H9 (cell line): ENCODE data around the gene ITGAX. TPM values are rescaled to one million over a fixed set of nuclear protein-coding genes. Genes with fewer than 3 reads are reported as not detected.

Source experiments
- DNase-seq: peaks from one replicate; pipeline ENCODE4 v3.0.0-alpha.2; 2017
- H2AFZ ChIP-seq: one replicate; pipeline ENCODE4 v1.6.1; 2013; ENCODE audit warnings: mild to moderate bottlenecking, low read length, control low read depth, moderate library complexity
- H2AK5ac ChIP-seq: 2 replicates; pipeline ENCODE4 v1.6.1; 2013; ENCODE audit warnings: low read length, control low read depth, mixed read lengths; ENCODE audit not compliant: insufficient read length
- H2BK120ac ChIP-seq: one replicate; pipeline ENCODE4 v1.6.1; 2013; ENCODE audit warnings: low read depth, mild to moderate bottlenecking, low read length, control low read depth, inconsistent platforms; ENCODE audit not compliant: poor library complexity, severe bottlenecking
- H2BK12ac ChIP-seq: 2 replicates; pipeline ENCODE4 v1.6.1; 2013; ENCODE audit warnings: low read length, control low read depth, mixed read lengths, low read depth; ENCODE audit not compliant: insufficient read length
- H2BK15ac ChIP-seq: 2 replicates; pipeline ENCODE4 v1.6.1; 2013; ENCODE audit warnings: low read depth, low read length, control low read depth
- H2BK20ac ChIP-seq: one replicate; pipeline ENCODE4 v1.6.1; 2013; ENCODE audit warnings: low read depth, mild to moderate bottlenecking, low read length, control low read depth, inconsistent platforms; ENCODE audit not compliant: poor library complexity, severe bottlenecking
- H2BK5ac ChIP-seq: 2 replicates; pipeline ENCODE4 v1.6.1; 2013; ENCODE audit warnings: low read length, control low read depth, mixed read lengths; ENCODE audit not compliant: insufficient read length
- H3K14ac ChIP-seq: 2 replicates; pipeline ENCODE4 v1.6.1; 2013; ENCODE audit warnings: low read length, control low read depth; ENCODE audit not compliant: insufficient read depth
- H3K18ac ChIP-seq: 2 replicates; pipeline ENCODE4 v1.6.1; 2013; ENCODE audit warnings: low read depth, mild to moderate bottlenecking, mixed read lengths, low read length, control low read depth; ENCODE audit not compliant: insufficient read length
- H3K23ac ChIP-seq: 2 replicates; pipeline ENCODE4 v1.6.1; 2013; ENCODE audit warnings: low read length, control low read depth, mixed read lengths, low read depth; ENCODE audit not compliant: insufficient read length
- H3K23me2 ChIP-seq: 2 replicates; pipeline ENCODE4 v1.6.1; 2013; ENCODE audit warnings: low read depth, mild to moderate bottlenecking, mixed read lengths, low read length, control low read depth; ENCODE audit not compliant: insufficient read length, poor library complexity, severe bottlenecking
- H3K27ac ChIP-seq: 2 replicates; pipeline ENCODE4 v1.5.1; 2013; ENCODE audit warnings: low read length, control low read depth, mixed read lengths, low read depth; ENCODE audit not compliant: insufficient read length
- H3K27me3 ChIP-seq: 2 replicates; pipeline ENCODE4 v1.6.1; 2013; ENCODE audit warnings: low read length, control low read depth, inconsistent platforms; ENCODE audit not compliant: insufficient read depth
- H3K4ac ChIP-seq: 2 replicates; pipeline ENCODE4 v1.6.1; 2013; ENCODE audit warnings: low read depth, mild to moderate bottlenecking, control low read depth, inconsistent platforms, low read length, moderate library complexity
- H3K4me1 ChIP-seq: 2 replicates; pipeline ENCODE4 v1.6.1; 2013; ENCODE audit warnings: low read length, control low read depth, inconsistent platforms; ENCODE audit not compliant: insufficient read depth
- H3K4me2 ChIP-seq: 2 replicates; pipeline ENCODE4 v1.6.1; 2013; ENCODE audit warnings: low read length, control low read depth, mixed read lengths; ENCODE audit not compliant: insufficient read length, insufficient read depth
- H3K56ac ChIP-seq: 2 replicates; pipeline ENCODE4 v1.6.1; 2013; ENCODE audit warnings: low read depth, mild to moderate bottlenecking, mixed read lengths, low read length, control low read depth; ENCODE audit not compliant: insufficient read length
- H3K79me1 ChIP-seq: 2 replicates; pipeline ENCODE4 v1.6.1; 2013; ENCODE audit warnings: low read depth, mild to moderate bottlenecking, moderate library complexity, low read length, control low read depth, inconsistent platforms; ENCODE audit not compliant: insufficient read depth, poor library complexity, severe bottlenecking
- H3K79me2 ChIP-seq: 2 replicates; pipeline ENCODE4 v1.6.1; 2013; ENCODE audit warnings: low read length, control low read depth, inconsistent platforms; ENCODE audit not compliant: insufficient read depth
- H3K9ac ChIP-seq: 2 replicates; pipeline ENCODE4 v1.6.1; 2013; ENCODE audit warnings: low read length, control low read depth, mixed read lengths; ENCODE audit not compliant: insufficient read length; ENCODE audit errors: extremely low read depth
- H3K9me3 ChIP-seq: one replicate; pipeline ENCODE4 v1.6.1; 2013; ENCODE audit warnings: low read depth, low read length, inconsistent platforms; ENCODE audit not compliant: control insufficient read depth
- H3T11ph ChIP-seq: one replicate; pipeline ENCODE4 v1.6.1; 2013; ENCODE audit warnings: mild to moderate bottlenecking, low read length, control low read depth, inconsistent platforms
- H4K20me1 ChIP-seq: one replicate; pipeline ENCODE4 v1.6.1; 2013; ENCODE audit not compliant: control insufficient read depth, insufficient read length, insufficient read depth
- H4K5ac ChIP-seq: 2 replicates; pipeline ENCODE4 v1.6.1; 2013; ENCODE audit warnings: low read depth, mild to moderate bottlenecking, mixed read lengths, low read length, control low read depth; ENCODE audit not compliant: insufficient read length
- H4K8ac ChIP-seq: replicated peaks from 2 replicates; pipeline ENCODE4 v1.6.1; 2013; ENCODE audit warnings: low read length, control low read depth, mixed read lengths, low read depth; ENCODE audit not compliant: insufficient read length
- H4K91ac ChIP-seq: 2 replicates; pipeline ENCODE4 v1.6.1; 2013; ENCODE audit warnings: low read depth, mild to moderate bottlenecking, moderate library complexity, mixed read lengths, low read length, control low read depth; ENCODE audit not compliant: insufficient read length
- H3K27ac Mint-ChIP-seq, 3 experiments: 2 replicates in 2 of 3; 3 replicates in 1 of 3; pipeline ENCODE4 v1.8.0; 2020 to 2021; ENCODE audit warnings: mixed read lengths in 3 of 3, mild to moderate bottlenecking in 1 of 3, moderate library complexity in 1 of 3
- H3K27me3 Mint-ChIP-seq: 2 replicates; pipeline ENCODE4 v1.8.0; 2021; ENCODE audit warnings: low read depth, mild to moderate bottlenecking, moderate library complexity, mixed read lengths
- H3K36me3 Mint-ChIP-seq, 3 experiments: 2 replicates in 2 of 3; 3 replicates in 1 of 3; pipeline ENCODE4 v1.8.0; 2020 to 2021; ENCODE audit warnings: low read depth in 3 of 3, mixed read lengths in 3 of 3; ENCODE audit not compliant: insufficient read depth in 1 of 3
- H3K4me1 Mint-ChIP-seq, 2 experiments: 2 replicates each; pipeline ENCODE4 v1.8.0; 2020; ENCODE audit warnings: mixed read lengths in 2 of 2
- H3K4me3 Mint-ChIP-seq, 2 experiments: 2 replicates in 1 of 2; 3 replicates in 1 of 2; pipeline ENCODE4 v1.8.0; 2020 to 2021; ENCODE audit warnings: mild to moderate bottlenecking in 2 of 2, mixed read lengths in 2 of 2, moderate library complexity in 1 of 2
- H3K9me3 Mint-ChIP-seq, 2 experiments: 2 replicates in 1 of 2; 3 replicates in 1 of 2; pipeline ENCODE4 v1.8.0; 2020; ENCODE audit warnings: mild to moderate bottlenecking in 2 of 2, mixed read lengths in 2 of 2, moderate library complexity in 1 of 2
- WGBS: extraction: QIAGEN DNeasy Blood & Tissue Kit; methylation state at CpG from one replicate; pipeline ENCODE4 v1.1.7; 2013; ENCODE audit warnings: missing lambda C conversion rate, low lambda C conversion rate, mixed read lengths; ENCODE audit not compliant: insufficient read length; ENCODE audit errors: extremely low coverage; 5-methylcytosine and 5-hydroxymethylcytosine counted together
- total RNA-seq: library from RNA; stranded (reverse); gene quantifications from 2 replicates; pipeline ENCODE4 v1.2.1, GENCODE V29; 2021
- TF ChIP-seq, protein P1 (sequence below): fragments of 200-600 bp; sonication (generic); conservative IDR thresholded peaks from 3 replicates; pipeline ENCODE4 v1.8.0; 2021; ENCODE audit warnings: antibody characterized with exemption, mild to moderate bottlenecking

Gene ITGAX
- total RNA-seq, 1 experiment from 2014 or later, result 0.28 TPM

DNA sequence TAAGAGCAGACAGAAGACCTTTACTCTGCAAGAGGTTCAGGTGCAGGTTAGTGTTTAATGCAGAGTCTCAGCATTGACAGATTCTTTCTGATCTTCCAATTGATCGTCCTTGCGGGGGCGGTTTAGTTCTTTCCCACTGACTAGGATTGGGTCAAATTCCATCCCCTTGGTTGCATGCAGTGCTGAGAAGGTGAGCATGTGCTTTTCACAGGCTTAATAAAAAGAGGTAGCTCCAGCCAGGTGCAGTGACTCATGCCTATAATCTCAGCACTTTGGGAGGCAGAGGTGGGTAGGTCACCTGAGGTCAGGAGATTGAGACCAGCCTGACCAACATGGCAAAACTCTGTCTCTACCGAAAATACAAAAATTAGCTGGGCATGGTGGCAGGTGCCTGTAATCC, 30.7 kb downstream of the ITGAX start:
- Mint-ChIP-seq H3K4me1 (peaks cover 9 to 11% of the 10 kb centered on the region in 2 experiments), H3K36me3 (no peaks in the 10 kb centered on the region), H3K27me3 (peaks cover 13% of the 10 kb centered on the region), H3K27ac (no peak overlapping the region), H3K4me3 (no peak overlapping the region), H3K9me3 (no peaks in the 10 kb centered on the region; a peak in 2 of 5 replicates)
- Histone ChIP-seq H4K91ac (no peak overlapping the region), H3K9me3 (no peaks in the 10 kb centered on the region), H4K20me1 (no peaks in the 10 kb centered on the region), H4K8ac (no peak overlapping the region), H2BK15ac (no peak overlapping the region), H3K14ac (no peak overlapping the region), H2BK120ac (no peak overlapping the region), H3K56ac (no peak overlapping the region), H3K4me1 (no peaks in the 10 kb centered on the region), H3K23me2 (no peaks in the 10 kb centered on the region), H2AFZ (no peak overlapping the region), H2BK12ac (no peak overlapping the region), H3K27me3 (no peaks in the 10 kb centered on the region), H3K18ac (no peak overlapping the region), H3K27ac (no peak overlapping the region), H2AK5ac (no peak overlapping the region), H3K79me2 (no peaks in the 10 kb centered on the region), H3K79me1 (no peaks in the 10 kb centered on the region), H3K23ac (no peak overlapping the region), H2BK5ac (no peak overlapping the region), H3K9ac (no peak overlapping the region), H3T11ph (no peak overlapping the region), H3K4ac (no peak overlapping the region), H4K5ac (no peak overlapping the region), H2BK20ac (no peak overlapping the region), H3K4me2 (no peak overlapping the region)
- TF ChIP-seq, protein P1, sequence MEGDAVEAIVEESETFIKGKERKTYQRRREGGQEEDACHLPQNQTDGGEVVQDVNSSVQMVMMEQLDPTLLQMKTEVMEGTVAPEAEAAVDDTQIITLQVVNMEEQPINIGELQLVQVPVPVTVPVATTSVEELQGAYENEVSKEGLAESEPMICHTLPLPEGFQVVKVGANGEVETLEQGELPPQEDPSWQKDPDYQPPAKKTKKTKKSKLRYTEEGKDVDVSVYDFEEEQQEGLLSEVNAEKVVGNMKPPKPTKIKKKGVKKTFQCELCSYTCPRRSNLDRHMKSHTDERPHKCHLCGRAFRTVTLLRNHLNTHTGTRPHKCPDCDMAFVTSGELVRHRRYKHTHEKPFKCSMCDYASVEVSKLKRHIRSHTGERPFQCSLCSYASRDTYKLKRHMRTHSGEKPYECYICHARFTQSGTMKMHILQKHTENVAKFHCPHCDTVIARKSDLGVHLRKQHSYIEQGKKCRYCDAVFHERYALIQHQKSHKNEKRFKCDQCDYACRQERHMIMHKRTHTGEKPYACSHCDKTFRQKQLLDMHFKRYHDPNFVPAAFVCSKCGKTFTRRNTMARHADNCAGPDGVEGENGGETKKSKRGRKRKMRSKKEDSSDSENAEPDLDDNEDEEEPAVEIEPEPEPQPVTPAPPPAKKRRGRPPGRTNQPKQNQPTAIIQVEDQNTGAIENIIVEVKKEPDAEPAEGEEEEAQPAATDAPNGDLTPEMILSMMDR, result no peak
- DNase-seq, result no peak
- WGBS, result no CpG with 5 or more reads among the region's 4 CpGs
